RWPE1 (cell line): ENCODE data around the gene GPHA2.

Experiments
- CTCF ChIA-PET: fragments of 350-600 bp; sonication (Branson Sonifier 250); formaldehyde crosslinking; extraction: SDS; loops from one replicate; lab custom pipeline; 2021; lab: Yijun Ruan, JAX
- POLR2A ChIA-PET: fragments of 400-600 bp; formaldehyde crosslinking; extraction: SDS; loops from one replicate; lab custom pipeline; 2020; ENCODE audit warnings: antibody characterized with exemption; ENCODE audit not compliant: low non-redundant PET; lab: Yijun Ruan, JAX
- DNase-seq: peaks from one replicate; pipeline ENCODE4 v3.0.0; 2012; ENCODE audit warnings: low spot score
- H3K27ac ChIP-seq: fragments of 450-650 bp; 2 replicates; pipeline ENCODE4 v1.5.1; 2017
- CTCF ChIP-seq: fragments of 450-650 bp; conservative IDR thresholded peaks from 2 replicates; pipeline ENCODE4 v1.5.1; 2017; ENCODE audit warnings: low read depth, mild to moderate bottlenecking

Gene GPHA2

DNA sequence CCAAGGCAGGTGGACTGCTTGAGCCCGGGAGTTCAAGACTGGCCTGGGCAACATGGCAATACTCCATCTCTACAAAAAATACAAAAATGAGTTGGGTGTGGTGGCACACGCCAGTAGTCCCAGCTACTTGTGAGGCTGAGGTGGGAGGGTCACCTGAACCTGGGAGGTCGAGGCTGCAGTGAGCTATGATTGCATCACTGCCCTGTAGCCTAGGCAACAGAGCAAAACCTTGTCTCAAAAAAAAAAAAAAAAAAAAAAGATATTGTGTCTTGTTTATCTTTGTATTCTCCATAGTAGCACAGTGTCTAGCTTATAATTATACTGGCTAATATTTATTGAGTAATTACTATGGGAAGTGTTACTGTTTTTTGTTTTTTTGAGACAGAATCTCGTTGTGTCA is 15.8 kb upstream of the GPHA2 start:
- ChIA-PET CTCF (interaction anchor here (0.6 to 1.3 kb wide), 2 partner anchors 9 to 63 kb away, joined by 3 to 5 read pairs; no protein-coding TSS in a partner anchor), POLR2A (no interaction called here)
- no peak for TF ChIP-seq CTCF

GRCh38 chr11:64947208-64947814 is 11.6 kb upstream of the GPHA2 start:
- TF ChIP-seq CTCF, result no peak
- CTCF ChIA-PET, result no interaction called here
- no peak overlapping the region for H3K27ac ChIP-seq
- POLR2A ChIA-PET, result no interaction called here
- DNase-seq, result no peak

More for the DNA sequence above, 15.8 kb upstream of the GPHA2 start:
- no peak for DNase-seq
- no peak overlapping the region for H3K27ac ChIP-seq

- CTCF ChIA-PET, result interaction anchor here (0.6 to 1.0 kb wide), 2 partner anchors 67 to 77 kb away, joined by 3 to 4 read pairs; partner anchors contain the start of gene ARL2
- TF ChIP-seq CTCF, result no peak
- H3K27ac ChIP-seq, result peak overlapping the region; percentile 6; the same call in 1 of the 2 replicates
- POLR2A ChIA-PET, result no interaction called here
- DNase-seq, result no peak
Measured at GRCh38 chr11:64936539-64936938, 846 bp upstream of the GPHA2 start.

GRCh38 chr11:64934682-64935358 is 873 bp downstream of the GPHA2 start:
- POLR2A ChIA-PET, result no interaction called here
- DNase-seq, result no peak
- CTCF ChIA-PET, result interaction anchor here (0.6 kb wide), 1 partner anchor 480 kb away, joined by 5 read pairs; no protein-coding TSS in a partner anchor
- H3K27ac ChIP-seq, result no peak overlapping the region; the same call in 1 of the 2 replicates
- no peak for TF ChIP-seq CTCF

DNA sequence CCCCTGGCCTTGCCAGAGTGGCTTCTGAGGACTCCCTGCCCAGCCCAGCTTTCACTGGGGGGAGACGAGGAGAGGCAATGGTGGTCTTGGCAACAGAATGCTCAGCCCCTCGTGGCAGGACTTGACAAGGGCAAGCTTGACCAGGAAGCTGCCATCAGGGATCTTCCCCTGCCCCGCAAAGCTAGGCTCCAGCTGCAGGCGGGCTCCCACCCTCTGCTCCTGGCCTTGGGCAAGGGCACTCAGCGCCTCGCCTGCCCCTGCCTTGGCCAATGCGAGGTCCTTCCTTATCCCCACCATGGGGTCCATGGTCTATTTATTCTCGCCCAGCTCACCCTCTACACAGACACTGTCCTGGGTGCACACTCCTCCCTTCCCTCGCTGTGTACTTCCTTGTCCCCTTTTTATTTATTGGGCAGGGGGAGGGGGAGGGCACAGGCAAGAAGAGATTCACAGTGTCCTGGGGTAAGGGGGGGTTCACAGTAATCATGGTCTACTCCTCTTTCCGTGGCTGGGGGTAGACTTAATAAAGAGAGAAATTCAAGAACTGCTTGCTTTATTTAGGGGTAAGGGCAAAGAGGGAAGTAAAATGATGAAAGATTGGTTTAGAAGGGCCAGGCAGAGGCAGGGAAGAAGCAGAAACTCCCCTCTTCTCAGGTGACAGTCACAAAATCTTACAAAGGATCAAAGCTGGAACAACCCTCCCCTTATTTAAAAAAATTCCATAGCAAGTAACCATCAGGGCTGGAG is 1.6 kb downstream of the GPHA2 start:
- no peak for TF ChIP-seq CTCF
- H3K27ac ChIP-seq, result peak overlapping the region; percentile 53
- ChIA-PET POLR2A (no interaction called here), CTCF (interaction anchor here (0.6 kb wide), 1 partner anchor 481 kb away, joined by 5 read pairs; no protein-coding TSS in a partner anchor)
- no peak for DNase-seq
